Embryonic facial prominence (tissue), 1 donor: Measurements from ENCODE around the gene PACS1.
"Not testable (repeated sequence)": the region's sequence is repeated elsewhere in the genome, so short reads cannot be mapped to it uniquely, and the experiment has no call there.

ENCODE experiments used
- DNase-seq: peaks from one replicate; pipeline ENCODE4 v3.0.0-alpha.2; 2016; ENCODE audit errors: extremely low spot score

Gene PACS1

DNA sequence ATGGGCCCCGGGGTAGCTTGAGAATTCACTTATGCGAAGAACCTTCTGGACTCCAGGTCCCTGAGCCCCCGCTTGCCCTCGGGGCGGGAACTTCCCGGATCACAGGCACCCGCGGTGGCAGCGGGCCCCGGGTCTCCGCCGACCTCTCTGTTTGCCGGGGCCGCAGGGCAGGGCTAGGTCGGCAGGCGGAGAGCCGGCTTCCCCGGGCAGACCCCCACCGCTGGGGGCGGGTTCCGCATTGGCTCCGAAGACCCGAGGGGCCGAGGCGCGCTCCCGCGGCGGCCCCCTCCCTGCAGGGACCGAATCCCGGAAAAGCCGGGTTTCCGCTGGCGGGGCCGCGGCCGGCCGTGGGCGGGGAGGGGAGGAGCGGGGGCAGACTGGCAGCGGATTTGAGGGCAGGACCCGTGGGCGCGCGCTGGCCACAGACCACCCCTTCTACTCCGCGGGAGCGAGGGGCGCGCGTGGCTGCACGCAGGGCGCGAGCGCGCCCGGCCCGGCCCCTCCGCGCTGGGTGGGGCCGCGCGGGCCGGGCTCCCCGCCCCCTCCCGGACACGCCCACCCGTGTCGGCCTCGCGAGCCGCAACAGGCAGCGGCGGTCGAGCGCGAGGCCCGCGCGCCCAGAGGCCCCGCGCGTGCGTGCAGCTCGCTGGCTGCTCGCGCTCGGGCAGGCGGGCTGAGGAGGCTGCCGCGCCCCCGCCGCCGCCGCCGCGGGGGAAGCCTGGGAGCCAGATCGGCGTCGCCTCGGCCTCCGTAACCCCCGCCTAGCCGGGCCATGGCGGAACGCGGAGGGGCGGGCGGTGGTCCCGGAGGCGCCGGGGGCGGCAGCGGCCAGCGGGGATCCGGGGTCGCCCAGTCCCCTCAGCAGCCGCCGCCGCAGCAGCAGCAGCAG is at the start of gene PACS1:
TSS of gene PACS1 (plus strand) at position 558 of the 889 bp plus-strand sequence. CDS start at position 773, 215 bp downstream.
- DNase-seq: no peak

DNA sequence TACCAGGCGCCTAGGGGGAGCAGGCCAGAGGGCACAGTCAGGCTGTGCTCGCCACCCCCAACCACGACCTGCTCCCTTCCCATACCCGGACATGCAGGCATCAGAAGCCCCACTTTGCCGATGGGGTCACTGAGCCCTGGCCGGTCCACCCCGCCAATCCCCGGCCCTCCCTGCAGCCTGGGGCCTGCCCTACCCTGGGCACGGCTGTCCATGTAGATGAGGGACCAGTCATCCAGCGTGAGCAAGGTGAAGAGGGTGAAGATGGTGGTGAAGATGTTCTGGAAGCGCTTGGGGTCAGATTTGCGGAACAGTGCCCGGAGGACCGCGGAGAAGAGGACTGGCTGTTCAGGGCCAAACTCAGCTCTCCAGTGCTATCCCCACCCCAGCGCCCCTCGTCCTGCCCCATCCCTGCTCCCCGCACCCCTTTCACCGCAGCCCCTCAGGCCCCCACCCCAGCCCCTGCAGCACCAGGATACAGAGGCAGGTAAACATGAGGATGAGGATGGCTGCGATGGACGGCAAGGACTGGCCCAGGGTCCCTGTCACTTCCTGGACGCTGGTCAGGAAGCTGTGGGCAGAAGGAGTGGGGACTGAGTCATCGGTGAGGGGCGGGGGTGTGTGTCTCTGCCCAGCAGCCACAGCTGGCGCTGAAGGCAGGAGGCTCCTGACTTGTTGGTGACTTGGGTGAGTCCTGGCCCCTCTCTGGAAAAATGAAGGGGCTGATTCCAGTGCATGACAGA is 49.3 kb upstream of the PACS1 start:
- DNase-seq: no peak

DNA sequence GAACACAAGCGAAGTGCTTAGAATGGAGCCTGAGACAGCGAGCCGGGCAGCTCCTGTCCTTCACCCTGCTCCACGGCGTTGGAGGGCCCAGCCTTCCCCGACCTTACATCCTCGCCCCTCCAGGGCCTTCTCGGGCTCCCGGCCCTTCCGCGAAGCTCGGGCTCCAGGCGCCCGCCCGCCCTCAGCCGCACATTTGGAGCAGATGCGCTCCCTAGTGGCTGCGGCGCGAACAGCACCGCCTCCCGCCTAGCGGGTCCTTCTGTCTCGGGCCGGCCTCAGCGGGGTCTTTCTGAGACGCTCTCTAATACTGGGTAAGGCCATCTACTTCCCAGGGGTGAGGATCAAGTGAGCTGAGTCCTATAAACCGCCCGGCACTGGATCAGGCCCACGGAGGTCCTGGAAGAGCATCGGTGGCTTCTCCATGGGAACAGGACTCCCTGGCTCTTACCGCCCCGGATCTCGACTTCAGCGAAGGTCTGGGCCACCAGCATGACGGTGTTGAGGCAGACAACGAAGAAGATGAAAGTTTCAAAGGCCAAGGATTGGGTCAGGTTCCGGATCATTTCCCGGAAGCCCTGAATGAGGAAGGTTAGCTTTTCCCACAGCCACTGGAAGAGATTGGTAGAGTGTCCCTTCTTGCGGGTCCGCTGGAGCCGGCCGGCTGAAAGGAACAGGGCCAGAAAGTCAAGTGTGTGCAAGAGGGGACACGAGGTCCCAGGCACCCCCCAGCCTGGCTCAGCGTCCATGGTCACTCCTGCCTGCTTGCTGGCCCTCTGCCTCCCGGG is 47.5 kb upstream of the PACS1 start:
- no peak for DNase-seq

DNA sequence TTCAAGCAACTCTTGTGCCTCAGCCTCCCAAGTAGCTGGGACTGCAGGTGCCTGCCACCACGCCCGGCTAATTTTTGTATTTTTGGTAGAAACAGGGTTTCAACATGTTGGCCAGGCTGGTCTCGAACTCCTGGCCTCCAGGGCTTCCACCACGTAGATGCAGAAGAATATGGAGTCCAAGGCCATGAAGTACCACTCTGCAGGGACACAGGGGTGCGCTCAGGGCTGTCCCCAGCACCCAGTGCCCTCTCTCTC is 47.0 kb upstream of the PACS1 start:
- not testable (repeated sequence) for DNase-seq

DNA sequence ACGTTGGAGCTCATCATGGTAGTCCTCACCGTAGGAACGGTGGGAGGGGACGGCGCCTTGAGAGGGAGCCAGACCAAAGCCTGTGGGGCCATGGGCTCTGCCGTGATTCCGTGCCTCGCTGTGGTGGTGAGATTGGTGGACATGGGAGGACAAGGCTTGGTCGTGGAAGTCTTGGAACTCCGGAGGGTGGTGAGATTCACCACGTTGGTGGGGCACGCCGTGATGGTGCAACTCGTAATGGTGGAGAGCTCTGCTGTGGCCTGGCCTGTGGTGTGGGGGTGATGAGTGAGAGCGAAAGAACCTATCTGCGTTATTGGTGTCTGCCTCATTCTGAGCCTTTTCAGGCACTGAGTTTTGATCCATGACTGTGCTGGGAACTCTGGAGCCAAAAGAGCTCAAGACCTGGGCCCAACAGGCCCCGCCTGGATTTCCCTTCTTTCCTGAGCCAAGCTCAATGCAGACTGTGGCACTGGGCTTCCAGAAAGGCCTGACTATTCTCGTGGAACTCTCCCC is 44.0 kb upstream of the PACS1 start, which contains the start of gene CATSPER1:
TSS of gene CATSPER1 (minus strand) at position 463 of the 513 bp plus-strand sequence. CDS start at position 363, 100 bp downstream.
- DNase-seq: no peak

DNA sequence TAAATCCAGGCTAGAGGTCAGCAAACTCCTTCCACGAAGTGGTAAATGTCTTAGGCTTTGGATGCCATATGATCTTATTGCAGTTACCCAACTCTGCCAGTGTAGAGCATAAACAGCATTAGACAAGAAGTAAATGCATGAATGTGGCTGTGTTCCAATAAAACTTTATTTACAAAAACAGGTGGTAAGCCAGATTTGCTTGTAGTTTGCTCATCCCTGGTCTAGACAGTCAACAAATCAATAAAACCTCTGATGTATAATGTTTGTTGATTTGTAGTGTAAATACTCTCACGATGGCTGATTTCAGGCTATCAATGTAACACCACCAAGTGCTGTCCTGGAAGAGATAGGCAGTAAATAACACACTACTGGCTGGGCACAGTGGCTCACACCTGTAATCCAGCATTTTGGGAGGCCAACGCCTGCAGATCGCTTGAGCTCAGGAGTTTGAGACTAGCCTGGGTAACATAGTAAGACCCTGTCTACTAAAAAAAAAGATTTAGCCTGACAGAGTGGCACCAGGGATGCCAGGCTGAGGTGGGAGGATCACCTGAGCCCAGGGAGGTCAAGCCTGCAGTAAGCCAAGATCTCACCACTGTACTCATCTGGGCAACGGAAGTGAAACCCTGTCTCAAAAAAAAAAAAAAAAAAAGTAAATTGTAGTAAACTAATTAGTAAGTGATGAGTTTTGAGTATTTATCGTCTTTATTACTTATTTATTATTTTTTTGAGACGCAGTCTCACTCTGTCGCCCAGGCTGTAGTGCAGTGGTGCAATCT is 36.9 kb upstream of the PACS1 start:
- no peak for DNase-seq

DNA sequence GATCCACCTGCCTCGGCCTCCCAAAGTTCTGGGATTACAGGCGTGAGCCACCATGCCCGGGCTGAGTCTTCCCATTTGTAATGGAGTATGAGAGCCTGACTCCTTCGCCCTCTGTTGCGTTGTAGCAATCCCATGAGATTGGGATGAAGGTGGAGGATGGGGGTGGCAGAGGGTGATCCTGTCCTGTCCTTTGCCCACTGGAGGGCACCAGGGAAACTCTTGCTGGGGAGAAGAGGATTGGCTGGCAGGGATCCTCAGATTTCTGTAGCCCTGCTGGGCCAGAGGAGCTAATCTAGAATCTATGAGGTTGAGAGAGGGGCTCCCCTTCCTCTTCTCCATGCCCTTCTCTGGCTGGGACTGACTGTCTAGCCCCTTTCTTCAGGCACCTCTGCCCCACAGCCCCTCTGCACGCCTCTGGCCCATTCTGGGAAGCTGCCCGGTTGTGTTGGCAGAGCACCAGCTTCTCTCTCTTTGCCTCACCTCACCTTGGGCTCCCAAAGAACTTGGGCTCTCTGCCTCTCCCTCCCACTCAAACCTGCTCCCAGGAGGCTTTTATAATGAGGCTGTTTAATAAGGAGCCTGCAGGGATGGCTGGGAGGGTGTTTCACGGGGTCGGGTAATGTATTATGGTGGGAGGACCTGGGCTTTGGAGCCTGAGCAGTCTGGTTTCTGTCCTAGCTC is 34.3 kb upstream of the PACS1 start:
- no peak for DNase-seq

DNA sequence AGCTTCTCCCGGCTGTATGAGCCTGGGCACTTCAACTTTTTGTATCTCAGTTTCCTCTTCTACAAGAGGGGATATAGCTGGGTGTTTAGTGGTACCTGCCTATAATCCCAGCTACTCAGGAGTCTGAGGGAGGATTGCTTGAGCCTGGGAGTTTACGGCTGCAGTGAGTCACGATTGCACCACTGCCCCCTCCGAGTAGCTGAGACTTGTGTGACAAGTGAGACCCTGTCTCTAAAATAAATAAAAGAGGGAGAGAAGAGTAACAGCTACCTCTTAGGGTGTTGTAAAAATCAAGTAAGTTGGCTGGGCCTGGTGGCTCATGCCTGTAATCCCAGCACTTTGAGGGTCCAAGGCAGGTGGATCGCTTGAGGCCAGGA is 33.8 kb upstream of the PACS1 start:
- DNase-seq: no peak

DNA sequence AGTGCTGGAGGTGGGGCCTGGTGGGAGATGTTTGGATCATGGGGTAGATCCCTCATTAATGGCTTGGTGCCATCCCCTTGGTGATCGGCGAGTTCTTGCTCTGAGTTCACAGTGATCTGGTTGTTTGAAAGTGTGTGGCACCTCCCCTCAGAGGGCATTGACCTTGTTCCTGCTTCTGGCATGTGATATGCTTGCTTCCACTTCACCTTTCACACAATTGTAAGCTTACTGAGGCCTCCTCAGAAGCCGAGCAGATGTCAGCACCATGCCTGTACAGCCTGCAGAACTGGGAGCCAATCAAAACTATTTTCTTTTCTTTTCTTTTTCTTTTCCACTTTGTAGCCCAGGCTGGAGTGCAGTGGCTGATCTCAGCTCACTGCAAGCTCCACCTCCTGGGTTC is 32.7 kb upstream of the PACS1 start:
- no peak for DNase-seq

DNA sequence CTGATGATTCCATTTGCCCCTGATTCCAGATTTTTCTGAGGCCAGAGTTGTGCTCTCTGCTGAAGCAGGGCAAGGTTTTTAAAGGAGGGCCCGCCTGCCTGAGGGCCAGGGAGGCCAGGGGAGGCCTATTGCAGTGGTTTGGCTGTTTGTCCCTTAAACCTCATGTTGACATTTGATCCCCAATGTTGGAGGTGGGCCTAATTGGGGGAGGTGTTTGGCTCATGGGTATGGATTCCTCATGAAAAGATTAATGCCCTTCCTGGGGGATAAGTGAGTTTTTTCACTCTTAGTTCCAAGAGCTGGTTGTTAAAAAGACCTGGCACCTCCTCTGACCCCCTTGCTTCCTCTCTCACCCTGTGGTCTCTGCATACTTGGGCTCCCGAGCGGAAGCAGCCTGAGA is 30.3 kb upstream of the PACS1 start:
- no peak for DNase-seq

DNA sequence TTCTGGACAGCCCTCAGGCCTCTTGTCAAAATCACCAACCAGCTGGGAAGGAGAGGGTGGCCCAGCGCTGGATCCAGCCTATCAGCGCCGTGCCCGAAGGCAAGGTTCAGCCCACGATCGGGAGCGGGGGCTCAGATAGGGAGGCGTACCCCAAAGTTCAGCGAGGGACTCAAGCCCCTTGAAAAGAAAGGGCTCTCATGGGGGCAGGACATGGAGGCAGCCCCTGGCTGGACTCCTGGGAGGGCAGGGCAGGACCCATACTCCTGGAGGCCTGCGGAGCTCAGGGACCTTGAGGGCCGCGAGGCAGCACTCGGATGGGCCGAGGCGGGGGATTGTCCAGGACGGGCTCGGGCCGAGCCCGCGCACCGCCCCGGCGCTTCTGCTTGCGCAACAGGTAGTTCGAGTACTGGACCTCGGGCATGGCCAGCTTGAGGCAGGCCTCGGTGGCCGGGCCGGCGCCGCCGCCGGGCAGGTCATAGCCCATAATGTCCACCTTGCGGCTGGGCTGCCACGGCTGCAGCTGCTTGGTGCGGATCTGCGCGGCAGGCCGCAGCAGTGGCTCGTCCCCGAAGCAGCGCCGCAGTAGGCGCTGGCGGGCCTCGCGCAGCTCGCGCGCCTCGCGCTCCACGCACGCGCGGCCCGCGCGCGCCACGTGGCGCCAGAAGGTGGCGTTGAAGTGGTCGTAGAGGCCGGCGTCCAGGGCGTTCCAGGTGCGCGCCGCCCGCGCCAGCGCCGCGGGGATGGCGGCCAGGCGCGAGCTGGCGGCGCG is 27.7 kb upstream of the PACS1 start:
- no peak for DNase-seq

DNA sequence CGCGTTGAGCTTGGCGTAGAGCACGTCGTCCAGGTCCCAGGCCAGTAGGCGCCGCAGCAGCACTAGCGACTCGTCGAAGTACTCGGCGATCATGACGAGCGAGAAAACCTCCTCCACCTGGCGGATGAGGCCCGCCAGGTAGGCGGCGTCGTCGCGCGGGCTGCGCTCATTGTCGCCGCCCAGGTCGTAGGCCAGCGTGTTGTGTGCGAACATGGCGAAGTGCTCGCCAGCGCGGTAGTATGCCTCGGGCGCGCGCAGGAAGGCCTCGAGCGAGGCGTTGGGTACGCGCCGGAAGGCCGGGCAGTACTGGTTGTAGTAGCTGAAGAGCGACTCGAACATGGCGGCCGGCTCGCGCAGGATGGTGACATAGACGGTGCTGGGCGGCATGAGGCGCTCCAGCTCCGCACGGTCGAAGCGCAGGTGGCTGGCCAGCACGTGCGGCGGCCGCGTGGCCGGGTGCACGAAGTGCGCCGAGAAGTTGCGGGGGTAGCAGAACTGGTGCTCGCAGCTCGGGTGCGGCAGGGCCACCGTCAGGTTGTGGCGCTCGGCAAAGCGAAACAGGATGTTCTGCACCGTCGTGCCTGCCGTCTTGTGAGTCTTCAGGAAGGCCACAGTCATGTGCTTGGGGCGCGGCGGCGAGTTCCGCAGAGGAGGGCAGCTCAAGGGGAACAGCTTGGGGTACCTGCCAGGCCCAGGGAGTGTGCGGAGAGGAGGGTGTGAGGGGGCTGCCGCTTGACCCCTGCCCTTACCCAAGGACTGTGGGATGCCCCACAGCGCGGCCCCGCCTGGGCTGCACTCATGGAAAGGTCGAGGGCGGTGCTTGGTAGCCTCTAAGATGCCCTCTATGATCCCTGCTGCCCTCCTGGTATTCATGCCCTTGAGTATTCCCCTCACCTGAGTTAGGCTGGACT is 26.8 kb upstream of the PACS1 start:
- DNase-seq: no peak

DNA sequence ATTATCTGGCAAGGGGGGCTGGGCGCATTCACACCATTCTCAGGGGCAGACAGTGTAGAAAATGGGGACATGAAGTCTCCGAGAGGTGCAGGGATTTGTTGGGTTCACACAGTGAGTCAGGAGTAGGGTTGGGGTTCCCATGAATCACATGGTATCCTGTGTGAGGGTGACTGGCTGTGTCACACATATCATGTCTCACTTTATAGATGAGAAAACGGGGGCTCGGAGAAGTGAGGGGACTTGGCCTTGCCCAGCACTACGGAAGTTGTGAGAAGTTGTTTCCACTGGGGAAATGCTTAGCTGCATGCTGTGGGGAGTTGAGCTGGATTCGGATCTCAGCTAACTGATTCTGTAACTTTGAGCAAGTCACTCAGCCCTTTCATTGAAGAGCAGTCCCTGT is 25.3 kb upstream of the PACS1 start:
- DNase-seq: no peak

DNA sequence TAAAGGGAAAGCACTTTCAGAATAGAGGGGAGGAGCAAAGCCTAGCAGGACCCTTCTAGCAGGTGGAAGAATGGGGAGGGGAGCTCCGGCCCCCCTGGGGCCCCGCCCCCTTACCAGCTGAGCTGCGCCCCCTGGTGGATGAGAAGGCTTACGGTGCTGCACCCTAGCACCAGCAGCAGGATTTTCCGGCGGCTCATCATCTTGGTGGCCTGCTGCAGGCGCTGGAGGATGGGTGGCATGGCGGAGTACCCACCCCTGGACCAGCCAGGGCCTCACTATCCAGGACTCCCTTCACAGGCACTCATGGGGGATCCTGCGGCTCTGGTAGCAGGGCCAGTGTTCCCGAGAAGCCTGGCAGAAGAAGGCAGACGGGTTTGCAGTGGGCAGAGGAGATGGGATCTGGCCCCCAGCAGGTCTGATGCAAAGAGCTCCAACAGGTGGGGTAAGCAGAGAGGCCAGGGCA is 24.9 kb upstream of the PACS1 start:
- no peak for DNase-seq

DNA sequence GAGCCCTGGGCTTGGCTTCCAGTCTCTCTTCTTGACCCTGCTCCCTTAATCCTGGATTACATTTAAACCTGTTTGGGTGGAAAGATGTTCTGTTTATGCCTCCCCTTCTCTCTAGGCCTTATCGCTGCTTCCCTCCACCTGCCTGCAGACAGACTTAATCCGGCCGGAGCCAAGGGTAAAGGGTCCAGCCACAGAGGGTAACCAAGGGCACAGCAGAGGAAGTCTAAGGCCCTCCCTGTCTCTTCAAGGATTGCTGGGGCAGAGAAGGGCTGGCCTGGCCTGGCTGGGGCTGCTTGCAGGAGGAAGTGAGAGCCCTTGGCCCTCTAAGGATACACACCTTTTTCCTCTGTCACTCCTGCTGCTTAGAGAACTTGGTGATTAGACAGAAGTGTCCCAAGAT is 23.2 kb upstream of the PACS1 start:
- no peak for DNase-seq

DNA sequence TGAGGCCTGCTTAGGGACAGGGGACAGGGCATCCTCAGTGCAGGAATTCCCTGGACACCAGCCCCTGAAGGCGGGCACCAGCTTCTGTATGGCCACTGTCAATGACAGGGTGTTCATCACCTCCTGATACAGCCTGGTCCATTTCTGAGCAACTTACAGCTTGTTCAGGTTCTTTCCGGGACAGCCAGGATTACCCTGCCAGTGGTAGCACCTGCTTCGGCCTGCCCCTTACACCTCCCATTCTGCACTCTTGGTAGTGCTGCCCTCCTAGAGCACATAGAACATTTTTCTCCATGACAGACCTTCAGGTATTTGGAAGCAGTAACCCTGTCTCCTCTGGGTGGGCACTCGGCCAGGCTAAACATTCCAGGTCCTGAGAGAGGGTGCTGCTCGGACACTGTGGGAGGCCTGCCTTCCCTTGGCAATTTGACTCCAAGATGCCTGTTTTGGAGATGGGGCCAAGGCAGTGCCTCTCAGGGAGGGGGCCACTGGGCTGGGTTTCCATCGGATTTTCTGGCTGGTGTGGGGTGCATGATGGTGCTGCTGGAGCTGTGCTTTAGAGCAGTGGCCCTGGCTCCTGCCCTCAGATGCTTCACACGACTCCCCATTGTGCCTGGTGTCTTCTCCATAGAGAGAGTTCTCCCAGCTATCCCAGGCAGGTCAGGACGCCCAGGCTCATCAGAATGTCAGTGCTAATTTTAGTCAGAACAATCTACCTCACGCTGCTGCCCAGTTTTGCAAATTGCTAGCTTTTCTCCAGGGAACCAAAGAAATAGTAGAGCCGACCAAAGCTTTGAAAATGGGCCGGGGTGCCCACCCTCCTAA is 22.3 kb upstream of the PACS1 start:
- DNase-seq: no peak

DNA sequence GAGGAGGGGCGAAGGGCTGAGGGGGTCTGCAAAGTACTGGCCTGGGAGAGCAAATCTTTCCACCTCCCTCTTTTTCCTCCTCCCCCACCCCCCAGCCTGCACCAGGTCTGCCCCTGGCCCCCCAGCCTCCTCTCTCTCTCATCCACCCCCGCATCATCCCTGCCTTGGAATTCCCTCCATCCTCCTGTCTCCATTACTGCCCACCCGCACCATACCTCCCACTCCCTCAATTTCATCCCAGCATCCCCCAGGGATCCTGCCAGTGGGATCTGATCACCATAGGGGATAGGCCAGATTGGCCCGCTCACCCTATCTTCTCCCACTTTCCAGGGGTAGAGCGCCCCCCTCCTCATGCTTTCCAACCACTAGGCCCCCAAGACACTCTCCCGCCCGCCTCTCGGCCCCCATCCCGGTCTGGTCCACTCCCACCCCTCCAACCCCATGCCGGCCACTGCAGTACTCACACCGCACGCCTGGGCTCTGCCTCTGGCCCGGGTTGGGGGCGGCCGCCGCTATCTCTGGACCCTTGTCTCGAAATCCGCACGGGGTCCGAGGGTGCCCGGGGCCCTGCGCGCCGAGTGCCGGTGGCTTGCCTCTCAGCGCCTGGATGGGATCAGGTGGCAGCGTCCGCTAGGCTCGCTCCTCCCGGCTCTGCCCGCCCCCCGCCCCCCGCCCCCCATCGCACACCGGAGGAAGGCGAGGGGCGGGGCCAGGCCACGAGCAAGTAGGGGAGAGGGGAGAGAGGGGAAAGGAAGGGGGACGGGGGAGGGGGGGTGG is 21.3 kb upstream of the PACS1 start, which contains the start of gene GAL3ST3:
TSS of gene GAL3ST3 (minus strand) at position 615 of the 777 bp plus-strand sequence. CDS start 3,746 bp downstream, outside the sequence.
- no peak for DNase-seq
